ENCODE results near the gene MPPED2. TPM values are rescaled to one million over a fixed set of nuclear protein-coding genes. Genes with fewer than 3 reads are reported as not detected.

The MPPED2 gene
- total RNA-seq, 2 donors from 2014 or later, result 0.54 TPM; not detected in 1

GRCh38 chr11:30431127-30431814 is 154.9 kb downstream of the MPPED2 start:
- Mint-ChIP-seq H3K27ac (no peak overlapping the region), H3K36me3 (no peaks in the 10 kb centered on the region), H3K9me3 (no peaks in the 10 kb centered on the region)
- ATAC-seq (no peak), DNase-seq (ENCODE audit: low spot score in 2 of 2) (no peak)

- H3K27ac Mint-ChIP-seq, result no peak overlapping the region
- no peaks in the 10 kb centered on the region for H3K9me3 Mint-ChIP-seq
- no peak for ATAC-seq
- no peak for DNase-seq (ENCODE audit: low spot score in 2 of 2)
- H3K36me3 Mint-ChIP-seq, result no peaks in the 10 kb centered on the region
Observed at GRCh38 chr11:30429550-30429949, 156.6 kb downstream of the MPPED2 start.

GRCh38 chr11:30426781-30427180 is 159.4 kb downstream of the MPPED2 start:
- no peaks in the 10 kb centered on the region for H3K9me3 Mint-ChIP-seq

GRCh38 chr11:30424844-30425243 is 161.3 kb downstream of the MPPED2 start:
- DNase-seq (ENCODE audit: low spot score in 2 of 2), result no peak
- Mint-ChIP-seq H3K27ac (no peak overlapping the region), H3K36me3 (no peaks in the 10 kb centered on the region), H3K9me3 (no peaks in the 10 kb centered on the region)
- ATAC-seq, result no peak

More at GRCh38 chr11:30426781-30427180, 159.4 kb downstream of the MPPED2 start:
- H3K36me3 Mint-ChIP-seq, result no peaks in the 10 kb centered on the region
- no peak for DNase-seq (ENCODE audit: low spot score in 2 of 2)
- H3K27ac Mint-ChIP-seq, result no peak overlapping the region
- ATAC-seq, result no peak

GRCh38 chr11:30424321-30424720 is 161.8 kb downstream of the MPPED2 start:
- H3K9me3 Mint-ChIP-seq, result no peaks in the 10 kb centered on the region
- no peak for DNase-seq (ENCODE audit: low spot score in 2 of 2)
- no peak overlapping the region for H3K27ac Mint-ChIP-seq
- H3K36me3 Mint-ChIP-seq, result no peaks in the 10 kb centered on the region
- no peak for ATAC-seq

- no peaks in the 10 kb centered on the region for H3K9me3 Mint-ChIP-seq
- no peak for DNase-seq (ENCODE audit: low spot score in 2 of 2)
Observed at GRCh38 chr11:30423886-30424285, 162.3 kb downstream of the MPPED2 start.

GRCh38 chr11:30423279-30423648 is 162.9 kb downstream of the MPPED2 start:
- no peaks in the 10 kb centered on the region for H3K9me3 Mint-ChIP-seq
- no peaks in the 10 kb centered on the region for H3K36me3 Mint-ChIP-seq
- no peak overlapping the region for H3K27ac Mint-ChIP-seq
- DNase-seq (ENCODE audit: low spot score in 2 of 2) (no peak), ATAC-seq (no peak)

More at GRCh38 chr11:30423886-30424285, 162.3 kb downstream of the MPPED2 start:
- no peak for ATAC-seq
- Mint-ChIP-seq H3K36me3 (no peaks in the 10 kb centered on the region), H3K27ac (no peak overlapping the region)

GRCh38 chr11:30422447-30423278 is 163.5 kb downstream of the MPPED2 start:
- ATAC-seq (no peak), DNase-seq (ENCODE audit: low spot score in 2 of 2) (no peak)
- Mint-ChIP-seq H3K9me3 (no peaks in the 10 kb centered on the region), H3K27ac (no peak overlapping the region), H3K36me3 (no peaks in the 10 kb centered on the region)

- H3K27ac Mint-ChIP-seq, result no peak overlapping the region
- DNase-seq (ENCODE audit: low spot score in 2 of 2), result no peak
Observed at GRCh38 chr11:30420233-30420787, 165.8 kb downstream of the MPPED2 start.

GRCh38 chr11:30414806-30415205 is 171.3 kb downstream of the MPPED2 start:
- Mint-ChIP-seq H3K9me3 (no peaks in the 10 kb centered on the region), H3K27ac (no peak overlapping the region), H3K36me3 (no peaks in the 10 kb centered on the region)
- DNase-seq (ENCODE audit: low spot score in 2 of 2) (no peak), ATAC-seq (no peak)

More at GRCh38 chr11:30420233-30420787, 165.8 kb downstream of the MPPED2 start:
- Mint-ChIP-seq H3K36me3 (no peaks in the 10 kb centered on the region), H3K9me3 (no peaks in the 10 kb centered on the region)
- ATAC-seq, result no peak

GRCh38 chr11:30414244-30414643 is 171.9 kb downstream of the MPPED2 start:
- DNase-seq (ENCODE audit: low spot score in 2 of 2) (no peak), ATAC-seq (no peak)
- no peaks in the 10 kb centered on the region for H3K9me3 Mint-ChIP-seq
- H3K36me3 Mint-ChIP-seq, result no peaks in the 10 kb centered on the region
- H3K27ac Mint-ChIP-seq, result no peak overlapping the region

- Mint-ChIP-seq H3K27ac (no peak overlapping the region), H3K9me3 (no peaks in the 10 kb centered on the region), H3K36me3 (no peaks in the 10 kb centered on the region)
- no peak for ATAC-seq
- no peak for DNase-seq (ENCODE audit: low spot score in 2 of 2)
Observed at GRCh38 chr11:30412509-30412908, 173.6 kb downstream of the MPPED2 start.

- DNase-seq (ENCODE audit: low spot score in 2 of 2) (no peak), ATAC-seq (no peak)
- no peaks in the 10 kb centered on the region for H3K36me3 Mint-ChIP-seq
- no peak overlapping the region for H3K27ac Mint-ChIP-seq
- H3K9me3 Mint-ChIP-seq, result no peaks in the 10 kb centered on the region
Observed at GRCh38 chr11:30411383-30411782, 174.8 kb downstream of the MPPED2 start.

- DNase-seq (ENCODE audit: low spot score in 2 of 2) (no peak), ATAC-seq (no peak)
- Mint-ChIP-seq H3K27ac (no peak overlapping the region), H3K36me3 (no peaks in the 10 kb centered on the region), H3K9me3 (no peaks in the 10 kb centered on the region)
Observed at GRCh38 chr11:30406978-30407762, 179.0 kb downstream of the MPPED2 start.

- Mint-ChIP-seq H3K27ac (no peak overlapping the region), H3K9me3 (no peaks in the 10 kb centered on the region), H3K36me3 (no peaks in the 10 kb centered on the region)
- ATAC-seq (no peak), DNase-seq (ENCODE audit: low spot score in 2 of 2) (no peak)
Observed at GRCh38 chr11:30405385-30405784, 180.8 kb downstream of the MPPED2 start.

GRCh38 chr11:30404136-30404535 is 182.0 kb downstream of the MPPED2 start:
- DNase-seq (ENCODE audit: low spot score in 2 of 2) (no peak), ATAC-seq (no peak)
- no peaks in the 10 kb centered on the region for H3K36me3 Mint-ChIP-seq
- no peaks in the 10 kb centered on the region for H3K9me3 Mint-ChIP-seq
- H3K27ac Mint-ChIP-seq, result no peak overlapping the region

- DNase-seq (ENCODE audit: low spot score in 2 of 2) (no peak), ATAC-seq (no peak)
- Mint-ChIP-seq H3K9me3 (no peaks in the 10 kb centered on the region), H3K36me3 (no peaks in the 10 kb centered on the region), H3K27ac (no peak overlapping the region)
Observed at GRCh38 chr11:30395751-30396150, 190.4 kb downstream of the MPPED2 start.
